B cell (primary cell): Measurements from ENCODE around the gene DOK5. TPM values are rescaled to one million over a fixed set of nuclear protein-coding genes. Genes with fewer than 3 reads are reported as not detected.

Experiments
- ATAC-seq: fragments of 200-7000 bp; cut with Tn5 transposase; one replicate; pipeline ENCODE4 v1.10.0; 2021; ENCODE audit warnings: low read depth, mild to moderate bottlenecking, moderate number of reproducible peaks, moderate library complexity
- CTCF ChIA-PET: fragments of 350-600 bp; sonication (Branson Sonifier 250); formaldehyde crosslinking; loops from one replicate; lab custom pipeline; 2021; ENCODE audit warnings: antibody characterized with exemption, inconsistent platforms; lab: Charles Lee
- POLR2A ChIA-PET: fragments of 350-600 bp; sonication (Branson Sonifier 250); formaldehyde crosslinking; loops from one replicate; lab custom pipeline; 2021; ENCODE audit warnings: antibody characterized with exemption; lab: Charles Lee
- DNase-seq: peaks from one replicate; pipeline ENCODE4 v3.0.0; 2013
- H2AFZ ChIP-seq: 2 replicates; pipeline ENCODE4 v1.6.1; 2012; ENCODE audit warnings: mild to moderate bottlenecking, low read depth, low read length; ENCODE audit not compliant: insufficient read depth, poor library complexity, severe bottlenecking
- H3K27ac ChIP-seq, 2 donors: 1 replicate in 1 of 2; 2 replicates in 1 of 2; pipeline ENCODE4 v1.5.1; 2012 to 2013; ENCODE audit warnings: low read length in 2 of 2, mild to moderate bottlenecking in 2 of 2, moderate library complexity in 1 of 2
- H3K27me3 ChIP-seq, 4 experiments: fragments of 200-600 bp in 1 of 4; sonication (generic) in 1 of 4; replicated peaks in 1 of 4; 1 replicate in 2 of 4; 2 replicates in 2 of 4; pipeline versions ENCODE4 v1.6.1 to v1.7.0; 2013 to 2016; ENCODE audit warnings: low read length in 3 of 4, mild to moderate bottlenecking in 2 of 4, mixed read lengths in 1 of 4, moderate library complexity in 1 of 4; ENCODE audit not compliant: insufficient read depth in 4 of 4, control insufficient read depth in 3 of 4; ENCODE audit errors: control extremely low read depth in 1 of 4
- H3K36me3 ChIP-seq, 2 experiments: replicated peaks in 1 of 2; 1 replicate in 1 of 2; 2 replicates in 1 of 2; pipeline versions ENCODE4 v1.6.1 to v1.7.1; 2013; ENCODE audit warnings: low read length in 1 of 2; ENCODE audit not compliant: insufficient read depth in 2 of 2, control insufficient read depth in 1 of 2; ENCODE audit errors: control extremely low read depth in 1 of 2, extremely low read depth in 1 of 2
- H3K4me1 ChIP-seq, 2 donors: fragments of 200-600 bp in 1 of 2; sonication (generic) in 1 of 2; 1 replicate in 1 of 2; 2 replicates in 1 of 2; pipeline versions ENCODE4 v1.5.1 to v1.6.1; 2013 to 2017; ENCODE audit warnings: low read length in 2 of 2; ENCODE audit not compliant: control insufficient read depth in 2 of 2, insufficient read depth in 2 of 2
- H3K4me2 ChIP-seq: replicated peaks from 2 replicates; pipeline ENCODE3; 2012; ENCODE audit warnings: mild to moderate bottlenecking, low read depth, low read length; ENCODE audit not compliant: poor library complexity, severe bottlenecking
- H3K4me3 ChIP-seq, 5 experiments: fragments of 200-600 bp in 1 of 5; sonication (generic) in 1 of 5; 1 replicate in 3 of 5; 2 replicates in 2 of 5; pipeline versions ENCODE4 v1.5.1 to v1.7.0; 2011 to 2016; ENCODE audit warnings: low read length in 4 of 5, mild to moderate bottlenecking in 4 of 5, low read depth in 2 of 5, control low read depth in 1 of 5, moderate library complexity in 1 of 5; ENCODE audit not compliant: insufficient read depth in 1 of 5; ENCODE audit errors: control extremely low read depth in 1 of 5, extremely low read depth in 1 of 5
- H3K79me2 ChIP-seq: fragments of 200-600 bp; sonication (generic); one replicate; pipeline ENCODE4 v1.6.0; 2016; ENCODE audit warnings: low read length; ENCODE audit not compliant: control insufficient read depth, insufficient read depth
- H3K9ac ChIP-seq: fragments of 200-600 bp; sonication (generic); 2 replicates; pipeline ENCODE4 v1.6.1; 2017; ENCODE audit warnings: mild to moderate bottlenecking, low read length, moderate library complexity
- H3K9me3 ChIP-seq, 3 donors: one replicate each; pipeline versions ENCODE4 v1.6.1 to v1.7.1; 2013; ENCODE audit warnings: low read length in 2 of 3; ENCODE audit not compliant: control insufficient read depth in 2 of 3, insufficient read depth in 1 of 3; ENCODE audit errors: control extremely low read depth in 1 of 3
- H4K20me1 ChIP-seq: 2 replicates; pipeline ENCODE4 v1.6.0; 2012; ENCODE audit warnings: mild to moderate bottlenecking, low read length; ENCODE audit not compliant: insufficient read depth, control insufficient read depth, poor library complexity, severe bottlenecking
- H3K27ac Mint-ChIP-seq: one replicate; pipeline ENCODE4 v1.8.0; 2021; ENCODE audit warnings: mixed read lengths
- H3K27me3 Mint-ChIP-seq: one replicate; pipeline ENCODE4 v1.8.0; 2021; ENCODE audit warnings: mixed read lengths
- H3K4me1 Mint-ChIP-seq: one replicate; pipeline ENCODE4 v1.8.0; 2021; ENCODE audit warnings: mixed read lengths
- H3K4me3 Mint-ChIP-seq: one replicate; pipeline ENCODE4 v1.8.0; 2021; ENCODE audit warnings: mixed read lengths
- H3K9me3 Mint-ChIP-seq: one replicate; pipeline ENCODE4 v1.8.0; 2022; ENCODE audit warnings: mixed read lengths; ENCODE audit not compliant: insufficient read depth
- CTCF ChIP-seq: fragments of 200-600 bp; IDR thresholded peaks from one replicate; pipeline ENCODE4 v1.8.0; 2022; ENCODE audit warnings: antibody characterized with exemption, mild to moderate bottlenecking
- EZH2 ChIP-seq: IDR thresholded peaks from 2 replicates; pipeline ENCODE4 v1.6.1; 2012; ENCODE audit warnings: borderline replicate concordance, low read depth, mild to moderate bottlenecking, moderate library complexity, low read length; ENCODE audit not compliant: insufficient read depth, poor library complexity, severe bottlenecking
- WGBS: methylation state at CpG from one replicate; pipeline ENCODE4 v1.1.5; 2013; ENCODE audit warnings: missing lambda C conversion rate; ENCODE audit not compliant: insufficient coverage; 5-methylcytosine and 5-hydroxymethylcytosine counted together
- intact Hi-C: fragments of 100-400 bp; cut with micrococcal nuclease; formaldehyde crosslinking; loops from one replicate; pipeline ENCODE4 v1.10.0; 2022
- polyA plus RNA-seq: library from polyadenylated mRNA; depleted of rRNA; stranded (reverse); fragments of >200 nt; gene quantifications from 2 replicates; pipeline ENCODE4 v1.2.3, GENCODE V29; 2012
- total RNA-seq, 2 donors: library from RNA; stranded (reverse); fragments of 120-200 nt in 1 of 2; gene quantifications; 1 replicate in 1 of 2; 2 replicates in 1 of 2; pipeline versions ENCODE4 v1.2.3 to v1.2.4, GENCODE V29; 2013 to 2022

Gene DOK5
- total and polyA plus RNA-seq, 2 donors (not counting 1 experiment from before 2014, with no cell fraction given) = not detected

- Histone ChIP-seq H3K4me3 (no peak overlapping the region), H3K4me2 (no peak overlapping the region)
- POLR2A ChIA-PET = no interaction called here
These were observed 84.5 kb downstream of the DOK5 start for GRCh38 chr20:54559890-54560289.

GRCh38 chr20:54560357-54560756 is 85.0 kb downstream of the DOK5 start:
- H3K4me3 ChIP-seq = no peak overlapping the region
- ChIA-PET POLR2A (no interaction called here), CTCF (no interaction called here)
- no peaks in the 10 kb centered on the region for H3K9me3 ChIP-seq
- no peak overlapping the region for H3K4me3 Mint-ChIP-seq
- H3K4me2 ChIP-seq = no peak overlapping the region
- 73% methylated on average over 2 of the region's 4 CpGs for WGBS
- ATAC-seq (no peak), DNase-seq (no peak)
- no peak overlapping the region for H3K9ac ChIP-seq
- no peaks in the 10 kb centered on the region for H4K20me1 ChIP-seq
- no peaks in the 10 kb centered on the region for H3K36me3 ChIP-seq
- TF ChIP-seq CTCF = no peak
- no peak for TF ChIP-seq EZH2
- H3K27me3 Mint-ChIP-seq = no peaks in the 10 kb centered on the region
- H3K27me3 ChIP-seq = no peaks in the 10 kb centered on the region
- no peaks in the 10 kb centered on the region for H3K9me3 Mint-ChIP-seq
- no peaks in the 10 kb centered on the region for H3K4me1 ChIP-seq
- intact Hi-C loops = no loop called here
- no peak overlapping the region for H2AFZ ChIP-seq
- H3K4me1 Mint-ChIP-seq = no peaks in the 10 kb centered on the region
- H3K79me2 ChIP-seq = no peaks in the 10 kb centered on the region
- H3K27ac ChIP-seq = no peak overlapping the region
- no peak overlapping the region for H3K27ac Mint-ChIP-seq

More at GRCh38 chr20:54559890-54560289, 84.5 kb downstream of the DOK5 start:
- Histone ChIP-seq H3K4me1 (no peaks in the 10 kb centered on the region), H3K9ac (no peak overlapping the region), H3K27me3 (no peaks in the 10 kb centered on the region), H2AFZ (no peak overlapping the region), H3K9me3 (no peaks in the 10 kb centered on the region), H3K27ac (no peak overlapping the region), H3K79me2 (no peaks in the 10 kb centered on the region), H3K36me3 (no peaks in the 10 kb centered on the region), H4K20me1 (no peaks in the 10 kb centered on the region)
- WGBS = 100% methylated on average over 1 of the region's 3 CpGs
- ATAC-seq (no peak), DNase-seq (no peak)
- Mint-ChIP-seq H3K27me3 (no peaks in the 10 kb centered on the region), H3K4me3 (no peak overlapping the region), H3K4me1 (no peaks in the 10 kb centered on the region), H3K27ac (no peak overlapping the region), H3K9me3 (no peaks in the 10 kb centered on the region)
- intact Hi-C loops = no loop called here
- TF ChIP-seq EZH2 (no peak), CTCF (no peak)
- CTCF ChIA-PET = no interaction called here
